HCT116 (cell line): Measurements from ENCODE around the gene CDCP1. TPM values are rescaled to one million over a fixed set of nuclear protein-coding genes. Genes with fewer than 3 reads are reported as not detected.

ENCODE experiments used
- ATAC-seq: fragments of 200-7000 bp; cut with Tn5 transposase; 2 replicates; pipeline ENCODE4 v1.9.1; 2020; ENCODE audit warnings: mild to moderate bottlenecking, moderate library complexity
- BruUV-seq: library from RNA; stranded (reverse); fragments of 400-500 nt; replicated peaks from 2 replicates; lab custom pipeline; 2021; lab: Mats Ljungman, UMichigan
- CTCF ChIA-PET: fragments of 300-600 bp; sonication (Branson Sonifier 250); formaldehyde crosslinking; loops from one replicate; lab custom pipeline; 2021; ENCODE audit warnings: antibody characterized with exemption; lab: Charles Lee
- POLR2A ChIA-PET: fragments of 300-600, 350-600 bp; sonication (Branson Sonifier 250); formaldehyde crosslinking; loops from one replicate; lab custom pipeline; 2021; ENCODE audit warnings: antibody characterized with exemption; lab: Charles Lee
- RAD21 ChIA-PET, 2 experiments: fragments of 300-600 bp; sonication (Branson Sonifier 250); formaldehyde crosslinking; loops; one replicate each; lab custom pipeline; 2023; ENCODE audit warnings: low total read pairs in 2 of 2; ENCODE audit not compliant: uncharacterized antibody in 2 of 2, unreplicated experiment in 2 of 2, low non-redundant PET in 1 of 2; lab: Charles Lee
- DNase-seq: peaks from one replicate; pipeline ENCODE4 v3.0.0-alpha.2; 2010; ENCODE audit warnings: low read depth, low spot score
- H2AFZ ChIP-seq: fragments of 200-600 bp; shearing (Covaris generic), sonication (generic); 2 replicates; pipeline ENCODE4 v1.6.1; 2017; ENCODE audit warnings: low read depth, mixed run types, mixed read lengths, antibody characterized with exemption, low read length; ENCODE audit not compliant: poor library complexity, severe bottlenecking
- H3K27ac ChIP-seq: 2 replicates; pipeline ENCODE4 v1.5.1; 2012; ENCODE audit warnings: low read depth, low read length
- H3K27me3 ChIP-seq: fragments of 200-600 bp; sonication (generic); 2 replicates; pipeline ENCODE4 v1.6.1; 2016; ENCODE audit warnings: mixed run types, low read length, mixed read lengths; ENCODE audit not compliant: insufficient read depth
- H3K36me3 ChIP-seq, 2 experiments: fragments of 200-500 bp in 1 of 2; fragments of 200-600 bp in 1 of 2; sonication (Bioruptor generic) in 1 of 2; sonication (generic) in 1 of 2; 2 replicates each; pipeline versions ENCODE4 v1.5.1 to v1.6.1; 2014 to 2016; ENCODE audit warnings: low read length in 2 of 2, inconsistent platforms in 1 of 2, mixed read lengths in 1 of 2, mixed run types in 1 of 2; ENCODE audit not compliant: insufficient read depth in 2 of 2, control insufficient read depth in 1 of 2
- H3K4me1 ChIP-seq, 2 experiments: fragments of 200-600 bp in 1 of 2; sonication (generic) in 1 of 2; 2 replicates each; pipeline versions ENCODE4 v1.5.1 to v1.6.1; 2012 to 2017; ENCODE audit warnings: low read length in 2 of 2, inconsistent platforms in 1 of 2, mild to moderate bottlenecking in 1 of 2, mixed read lengths in 1 of 2, mixed run types in 1 of 2, moderate library complexity in 1 of 2; ENCODE audit not compliant: insufficient read depth in 2 of 2, control insufficient read depth in 1 of 2
- H3K4me2 ChIP-seq: fragments of 200-600 bp; sonication (generic); 2 replicates; pipeline ENCODE4 v1.6.1; 2017; ENCODE audit warnings: mixed run types, low read length, mixed read lengths
- H3K4me3 ChIP-seq, 2 experiments: fragments of 200-600 bp in 1 of 2; sonication (generic) in 1 of 2; replicated peaks in 1 of 2; 2 replicates each; pipeline ENCODE4 v1.5.1; 2011 to 2016; ENCODE audit warnings: low read length in 2 of 2, control low read depth in 1 of 2, low read depth in 1 of 2, mild to moderate bottlenecking in 1 of 2, mixed read lengths in 1 of 2, mixed run types in 1 of 2
- H3K79me2 ChIP-seq: fragments of 200-600 bp; sonication (generic); 2 replicates; pipeline ENCODE4 v1.6.1; 2017; ENCODE audit warnings: mild to moderate bottlenecking, mixed run types, low read length, moderate library complexity, mixed read lengths; ENCODE audit not compliant: insufficient read depth
- H3K9ac ChIP-seq: fragments of 200-600 bp; sonication (generic); 2 replicates; pipeline ENCODE4 v1.6.1; 2016; ENCODE audit warnings: low read length, mixed read lengths
- H3K9me2 ChIP-seq: fragments of 200-600 bp; sonication (generic), shearing (Covaris generic); 2 replicates; pipeline ENCODE4 v1.6.1; 2017; ENCODE audit warnings: mixed run types, mild to moderate bottlenecking, moderate library complexity; ENCODE audit not compliant: insufficient read depth
- H3K9me3 ChIP-seq, 2 experiments: fragments of 200-500 bp in 1 of 2; fragments of 200-600 bp in 1 of 2; sonication (Bioruptor generic) in 1 of 2; sonication (generic) in 1 of 2; 2 replicates each; pipeline ENCODE4 v1.6.1; 2014 to 2017; ENCODE audit warnings: low read length in 2 of 2, mixed read lengths in 2 of 2, inconsistent platforms in 1 of 2, low read depth in 1 of 2, mild to moderate bottlenecking in 1 of 2, mixed run types in 1 of 2, moderate library complexity in 1 of 2; ENCODE audit not compliant: control insufficient read depth in 1 of 2, insufficient read depth in 1 of 2
- H4K20me1 ChIP-seq: fragments of 200-600 bp; sonication (generic), shearing (Covaris generic); 2 replicates; pipeline ENCODE4 v1.6.1; 2017; ENCODE audit warnings: mixed run types, mild to moderate bottlenecking, moderate library complexity; ENCODE audit not compliant: insufficient read depth
- ATF3 ChIP-seq: IDR thresholded peaks from 2 replicates; pipeline ENCODE4 v1.6.1; 2012
- CBX3 ChIP-seq: IDR thresholded peaks from 2 replicates; pipeline ENCODE4 v1.6.1; 2012; ENCODE audit warnings: low read depth
- CEBPB ChIP-seq: IDR thresholded peaks from 2 replicates; pipeline ENCODE4 v1.6.1; 2012; ENCODE audit warnings: low read depth
- EGR1 ChIP-seq: IDR thresholded peaks from 2 replicates; pipeline ENCODE4 v1.6.1; 2012; ENCODE audit warnings: low read depth
- ELF1 ChIP-seq: IDR thresholded peaks from 2 replicates; pipeline ENCODE4 v1.6.1; 2012; ENCODE audit warnings: low read depth, borderline replicate concordance
- EZH2 ChIP-seq: fragments of 200-600 bp; sonication (generic); IDR thresholded peaks from 2 replicates; pipeline ENCODE4 v1.6.1; 2017; ENCODE audit warnings: antibody characterized with exemption, mixed run types
- EZH2phosphoT487 ChIP-seq: fragments of 200-600 bp; IDR thresholded peaks from 2 replicates; pipeline ENCODE4 v1.6.1; 2018; ENCODE audit warnings: antibody characterized with exemption, borderline replicate concordance
- JUND ChIP-seq: IDR thresholded peaks from 2 replicates; pipeline ENCODE4 v1.6.1; 2012
- POLR2AphosphoS5 ChIP-seq: IDR thresholded peaks from 2 replicates; pipeline ENCODE4 v1.6.1; 2011; ENCODE audit warnings: mild to moderate bottlenecking, low read depth, low read length, moderate library complexity
- RAD21 ChIP-seq: IDR thresholded peaks from 2 replicates; pipeline ENCODE4 v1.6.1; 2012; ENCODE audit warnings: low read depth, mild to moderate bottlenecking
- SIN3A ChIP-seq: IDR thresholded peaks from 2 replicates; pipeline ENCODE4 v1.6.1; 2012; ENCODE audit warnings: low read depth
- SP1 ChIP-seq: IDR thresholded peaks from 2 replicates; pipeline ENCODE4 v1.6.1; 2012; ENCODE audit warnings: low read depth
- SRF ChIP-seq: IDR thresholded peaks from 2 replicates; pipeline ENCODE4 v1.6.1; 2012; ENCODE audit warnings: low read depth
- TCF7L2 ChIP-seq: IDR thresholded peaks from 2 replicates; pipeline ENCODE4 v1.7.0; 2011; ENCODE audit warnings: borderline replicate concordance, inconsistent platforms; ENCODE audit not compliant: insufficient read depth, insufficient read length; ENCODE audit errors: extremely low read depth
- YY1 ChIP-seq: IDR thresholded peaks from 2 replicates; pipeline ENCODE4 v1.6.1; 2011; ENCODE audit warnings: low read length, low read depth, moderate library complexity, mild to moderate bottlenecking; ENCODE audit not compliant: insufficient replicate concordance; ENCODE audit errors: extremely low read depth
- ZFX ChIP-seq: fragments of 450-650 bp; IDR thresholded peaks from 2 replicates; pipeline ENCODE4 v1.6.1; 2017
- ZNF274 ChIP-seq: fragments of 200-500 bp; sonication (Bioruptor generic); IDR thresholded peaks from 2 replicates; pipeline ENCODE4 v1.6.1; 2014; ENCODE audit warnings: mild to moderate bottlenecking, low read depth, low read length, inconsistent platforms
- intact Hi-C: fragments of 100-400 bp; cut with micrococcal nuclease; formaldehyde crosslinking; loops from 2 replicates; pipeline ENCODE4 v1.10.0; 2022
- total RNA-seq: library from RNA; stranded (reverse); gene quantifications from one replicate; pipeline ENCODE4 v1.2.1, GENCODE V29; 2021; ENCODE audit not compliant: unreplicated experiment
- TF ChIP-seq, protein P1 (sequence below): IDR thresholded peaks from 2 replicates; pipeline ENCODE4 v1.6.1; 2012
- TF ChIP-seq, protein P2 (sequence below): IDR thresholded peaks from 2 replicates; pipeline ENCODE4 v1.6.1; 2012; ENCODE audit warnings: low read depth
- TF ChIP-seq, protein P3 (sequence below): IDR thresholded peaks from 2 replicates; pipeline ENCODE4 v1.6.1; 2011; ENCODE audit warnings: mild to moderate bottlenecking, low read length, moderate library complexity; ENCODE audit not compliant: insufficient replicate concordance; ENCODE audit errors: extremely low read depth

The CDCP1 gene
- total RNA-seq, 1 experiment from 2014 or later: 196 TPM

- H3K27me3 ChIP-seq: no peaks in the 10 kb centered on the region
- no peaks in the 10 kb centered on the region for H3K79me2 ChIP-seq
- no peaks in the 10 kb centered on the region for H3K9me2 ChIP-seq
- H3K4me3 ChIP-seq: no peak overlapping the region
- H3K4me2 ChIP-seq: no peak overlapping the region
- ChIA-PET POLR2A (interaction anchor here (0.9 to 1.5 kb wide), 3 partner anchors 9 to 42 kb away, joined by 3 read pairs; no protein-coding TSS in a partner anchor), CTCF (interaction anchor here (1.4 kb wide), 1 partner anchor 33 kb away, joined by 4 read pairs; no protein-coding TSS in a partner anchor), RAD21 (no interaction called here)
- BruUV-seq: no TSS peak
- no peak for TF ChIP-seq ZFX
- TF ChIP-seq SIN3A: no peak
- TF ChIP-seq EGR1: no peak
- TF ChIP-seq YY1: no peak
- TF ChIP-seq EZH2: no peak
- TF ChIP-seq, protein P1, sequence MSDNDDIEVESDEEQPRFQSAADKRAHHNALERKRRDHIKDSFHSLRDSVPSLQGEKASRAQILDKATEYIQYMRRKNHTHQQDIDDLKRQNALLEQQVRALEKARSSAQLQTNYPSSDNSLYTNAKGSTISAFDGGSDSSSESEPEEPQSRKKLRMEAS: no peak
- TF ChIP-seq ZNF274: no peak
- no peak for TF ChIP-seq JUND
- no peak for TF ChIP-seq CBX3
- TF ChIP-seq, protein P2, sequence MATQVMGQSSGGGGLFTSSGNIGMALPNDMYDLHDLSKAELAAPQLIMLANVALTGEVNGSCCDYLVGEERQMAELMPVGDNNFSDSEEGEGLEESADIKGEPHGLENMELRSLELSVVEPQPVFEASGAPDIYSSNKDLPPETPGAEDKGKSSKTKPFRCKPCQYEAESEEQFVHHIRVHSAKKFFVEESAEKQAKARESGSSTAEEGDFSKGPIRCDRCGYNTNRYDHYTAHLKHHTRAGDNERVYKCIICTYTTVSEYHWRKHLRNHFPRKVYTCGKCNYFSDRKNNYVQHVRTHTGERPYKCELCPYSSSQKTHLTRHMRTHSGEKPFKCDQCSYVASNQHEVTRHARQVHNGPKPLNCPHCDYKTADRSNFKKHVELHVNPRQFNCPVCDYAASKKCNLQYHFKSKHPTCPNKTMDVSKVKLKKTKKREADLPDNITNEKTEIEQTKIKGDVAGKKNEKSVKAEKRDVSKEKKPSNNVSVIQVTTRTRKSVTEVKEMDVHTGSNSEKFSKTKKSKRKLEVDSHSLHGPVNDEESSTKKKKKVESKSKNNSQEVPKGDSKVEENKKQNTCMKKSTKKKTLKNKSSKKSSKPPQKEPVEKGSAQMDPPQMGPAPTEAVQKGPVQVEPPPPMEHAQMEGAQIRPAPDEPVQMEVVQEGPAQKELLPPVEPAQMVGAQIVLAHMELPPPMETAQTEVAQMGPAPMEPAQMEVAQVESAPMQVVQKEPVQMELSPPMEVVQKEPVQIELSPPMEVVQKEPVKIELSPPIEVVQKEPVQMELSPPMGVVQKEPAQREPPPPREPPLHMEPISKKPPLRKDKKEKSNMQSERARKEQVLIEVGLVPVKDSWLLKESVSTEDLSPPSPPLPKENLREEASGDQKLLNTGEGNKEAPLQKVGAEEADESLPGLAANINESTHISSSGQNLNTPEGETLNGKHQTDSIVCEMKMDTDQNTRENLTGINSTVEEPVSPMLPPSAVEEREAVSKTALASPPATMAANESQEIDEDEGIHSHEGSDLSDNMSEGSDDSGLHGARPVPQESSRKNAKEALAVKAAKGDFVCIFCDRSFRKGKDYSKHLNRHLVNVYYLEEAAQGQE: no peak
- no peak for TF ChIP-seq ELF1
- TF ChIP-seq CEBPB: no peak
- TF ChIP-seq RAD21: no peak
- TF ChIP-seq EZH2phosphoT487: no peak
- no peak for TF ChIP-seq ATF3
- no peak for TF ChIP-seq SRF
- no peak for TF ChIP-seq TCF7L2
- no peak for TF ChIP-seq POLR2AphosphoS5
- TF ChIP-seq SP1: no peak
- TF ChIP-seq, protein P3, sequence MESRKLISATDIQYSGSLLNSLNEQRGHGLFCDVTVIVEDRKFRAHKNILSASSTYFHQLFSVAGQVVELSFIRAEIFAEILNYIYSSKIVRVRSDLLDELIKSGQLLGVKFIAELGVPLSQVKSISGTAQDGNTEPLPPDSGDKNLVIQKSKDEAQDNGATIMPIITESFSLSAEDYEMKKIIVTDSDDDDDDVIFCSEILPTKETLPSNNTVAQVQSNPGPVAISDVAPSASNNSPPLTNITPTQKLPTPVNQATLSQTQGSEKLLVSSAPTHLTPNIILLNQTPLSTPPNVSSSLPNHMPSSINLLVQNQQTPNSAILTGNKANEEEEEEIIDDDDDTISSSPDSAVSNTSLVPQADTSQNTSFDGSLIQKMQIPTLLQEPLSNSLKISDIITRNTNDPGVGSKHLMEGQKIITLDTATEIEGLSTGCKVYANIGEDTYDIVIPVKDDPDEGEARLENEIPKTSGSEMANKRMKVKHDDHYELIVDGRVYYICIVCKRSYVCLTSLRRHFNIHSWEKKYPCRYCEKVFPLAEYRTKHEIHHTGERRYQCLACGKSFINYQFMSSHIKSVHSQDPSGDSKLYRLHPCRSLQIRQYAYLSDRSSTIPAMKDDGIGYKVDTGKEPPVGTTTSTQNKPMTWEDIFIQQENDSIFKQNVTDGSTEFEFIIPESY: no peak
- intact Hi-C loops: no loop called here
- DNase-seq: no peak
- no peaks in the 10 kb centered on the region for H3K36me3 ChIP-seq
- no peak overlapping the region for H3K9ac ChIP-seq
- H4K20me1 ChIP-seq: no peaks in the 10 kb centered on the region
- H3K4me1 ChIP-seq: peaks cover 15 to 16% of the 10 kb centered on the region in 2 experiments; a peak in 2 of 4 replicates
- ATAC-seq: no peak
- no peaks in the 10 kb centered on the region for H3K9me3 ChIP-seq
- H2AFZ ChIP-seq: no peak overlapping the region
- no peak overlapping the region for H3K27ac ChIP-seq
These were observed 30.7 kb upstream of the CDCP1 start for GRCh38 chr3:45176912-45177311.
